ENCODE measurements around the gene ZNF629.
A peak's percentile ranks its signal among the peaks of the same experiment; 100 is the strongest.

Gene ZNF629

DNA sequence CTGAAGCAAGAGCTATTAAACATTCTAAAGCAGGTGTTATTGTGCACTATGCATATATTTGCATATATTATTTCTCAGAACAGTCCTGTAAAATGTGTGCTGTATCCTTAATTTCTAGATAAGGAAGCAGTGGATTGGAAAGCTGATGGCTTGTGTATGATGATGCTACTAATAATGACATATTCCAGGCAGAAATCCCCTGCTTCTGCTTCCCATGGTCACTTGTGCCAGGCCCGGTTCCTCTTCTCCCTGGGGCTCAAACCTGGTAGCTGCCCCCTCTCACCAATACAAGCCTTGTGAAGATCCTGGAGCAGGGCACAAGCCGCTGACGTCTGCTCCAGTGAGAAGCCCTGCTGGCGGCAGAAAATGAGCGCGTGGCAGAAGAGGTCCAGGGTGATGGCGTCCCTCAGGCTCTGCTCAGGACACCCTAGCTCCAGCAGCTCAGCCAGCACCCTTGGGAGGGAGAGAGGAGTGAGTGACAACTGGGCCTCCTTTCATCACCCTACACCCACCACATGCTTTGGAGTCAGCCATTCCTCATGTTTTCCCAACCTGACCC is 26.9 kb downstream of the ZNF629 start:
- no peak overlapping the region for H3K9ac ChIP-seq (ENCODE audit: low read length)

DNA sequence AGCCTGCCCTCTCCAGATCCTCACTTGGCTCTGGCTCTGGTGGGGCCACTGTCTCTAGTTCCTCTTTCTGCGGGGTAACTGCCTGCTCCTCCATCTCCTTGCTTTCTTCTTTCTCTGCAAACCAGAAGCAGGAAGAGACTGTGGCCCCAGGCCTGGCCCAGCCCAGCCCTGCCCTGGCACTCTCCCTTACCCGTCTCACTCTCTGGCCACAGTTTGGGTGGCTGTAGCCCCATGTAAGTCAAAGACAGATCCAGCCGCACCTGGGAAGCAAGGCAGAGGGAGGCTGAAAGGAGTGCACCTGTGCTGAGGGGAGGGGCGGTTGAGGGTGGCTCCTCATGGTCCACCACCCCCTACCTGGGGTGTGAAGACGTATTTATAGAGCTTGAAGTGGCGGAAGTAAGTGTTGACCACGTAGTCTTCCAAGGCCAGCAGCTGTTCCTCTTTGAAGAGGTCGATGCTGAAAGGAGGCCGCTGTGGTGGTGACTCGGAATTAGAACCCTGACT is 28.0 kb downstream of the ZNF629 start:
- Histone ChIP-seq H3F3A (ENCODE audit: insufficient read depth, low read length) (no peaks in the 10 kb centered on the region), H4K20me1 (ENCODE audit: insufficient read depth, low read length) (no peaks in the 10 kb centered on the region), H2AFZ (ENCODE audit: low read length) (no peak overlapping the region), H3K27ac (ENCODE audit: low read length) (no peak overlapping the region), H3K4me1 (ENCODE audit: low read length) (peaks cover 17% of the 10 kb centered on the region), H3K4me3 (ENCODE audit: low read length) (no peak overlapping the region), H3K4me2 (ENCODE audit: low read depth, low read length) (no peak overlapping the region), H3K79me2 (ENCODE audit: low read length) (peaks cover 19% of the 10 kb centered on the region), H3K27me3 (replicated peaks; ENCODE audit: insufficient read depth, low read length) (no peaks in the 10 kb centered on the region), H3K9me2 (replicated peaks; ENCODE audit: insufficient read depth, low read length) (no peaks in the 10 kb centered on the region), H3K9me3 (replicated peaks; ENCODE audit: insufficient read depth, low read length) (no peaks in the 10 kb centered on the region), H3K36me3 (replicated peaks; ENCODE audit: insufficient read depth, low read length) (peaks cover 1% of the 10 kb centered on the region; the same call in 1 of the 2 replicates), H3K9ac (ENCODE audit: low read length) (no peak overlapping the region)
- DNase-seq, result no peak
- TF ChIP-seq, protein P1, sequence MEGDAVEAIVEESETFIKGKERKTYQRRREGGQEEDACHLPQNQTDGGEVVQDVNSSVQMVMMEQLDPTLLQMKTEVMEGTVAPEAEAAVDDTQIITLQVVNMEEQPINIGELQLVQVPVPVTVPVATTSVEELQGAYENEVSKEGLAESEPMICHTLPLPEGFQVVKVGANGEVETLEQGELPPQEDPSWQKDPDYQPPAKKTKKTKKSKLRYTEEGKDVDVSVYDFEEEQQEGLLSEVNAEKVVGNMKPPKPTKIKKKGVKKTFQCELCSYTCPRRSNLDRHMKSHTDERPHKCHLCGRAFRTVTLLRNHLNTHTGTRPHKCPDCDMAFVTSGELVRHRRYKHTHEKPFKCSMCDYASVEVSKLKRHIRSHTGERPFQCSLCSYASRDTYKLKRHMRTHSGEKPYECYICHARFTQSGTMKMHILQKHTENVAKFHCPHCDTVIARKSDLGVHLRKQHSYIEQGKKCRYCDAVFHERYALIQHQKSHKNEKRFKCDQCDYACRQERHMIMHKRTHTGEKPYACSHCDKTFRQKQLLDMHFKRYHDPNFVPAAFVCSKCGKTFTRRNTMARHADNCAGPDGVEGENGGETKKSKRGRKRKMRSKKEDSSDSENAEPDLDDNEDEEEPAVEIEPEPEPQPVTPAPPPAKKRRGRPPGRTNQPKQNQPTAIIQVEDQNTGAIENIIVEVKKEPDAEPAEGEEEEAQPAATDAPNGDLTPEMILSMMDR (IDR thresholded peaks at IDR 0.05; ENCODE audit: low read length), result no peak
- no peak for TF ChIP-seq EZH2 (optimal IDR thresholded peaks at IDR 0.05; ENCODE audit: low read depth, low read length)
- TF ChIP-seq EZH2phosphoT487 (IDR thresholded peaks at IDR 0.05; ENCODE audit: low read length), result no peak

More for the DNA sequence above, 26.9 kb downstream of the ZNF629 start:
- Histone ChIP-seq H3K9me2 (replicated peaks; ENCODE audit: insufficient read depth, low read length) (no peaks in the 10 kb centered on the region), H2AFZ (ENCODE audit: low read length) (no peak overlapping the region), H3K27me3 (replicated peaks; ENCODE audit: insufficient read depth, low read length) (no peaks in the 10 kb centered on the region), H4K20me1 (ENCODE audit: insufficient read depth, low read length) (no peaks in the 10 kb centered on the region), H3K27ac (ENCODE audit: low read length) (no peak overlapping the region), H3K9me3 (replicated peaks; ENCODE audit: insufficient read depth, low read length) (no peaks in the 10 kb centered on the region), H3K36me3 (replicated peaks; ENCODE audit: insufficient read depth, low read length) (peaks cover 4% of the 10 kb centered on the region; the same call in 1 of the 2 replicates), H3K79me2 (ENCODE audit: low read length) (peaks cover 25% of the 10 kb centered on the region), H3F3A (ENCODE audit: insufficient read depth, low read length) (no peaks in the 10 kb centered on the region), H3K4me1 (ENCODE audit: low read length) (peaks cover 17% of the 10 kb centered on the region), H3K4me3 (ENCODE audit: low read length) (no peak overlapping the region), H3K4me2 (ENCODE audit: low read depth, low read length) (peak overlapping the region; percentile 72; the same call in 1 of the 2 replicates)
- TF ChIP-seq EZH2 (optimal IDR thresholded peaks at IDR 0.05; ENCODE audit: low read depth, low read length), result no peak
- TF ChIP-seq, protein P1 (IDR thresholded peaks at IDR 0.05; ENCODE audit: low read length), result no peak
- DNase-seq, result no peak

DNA sequence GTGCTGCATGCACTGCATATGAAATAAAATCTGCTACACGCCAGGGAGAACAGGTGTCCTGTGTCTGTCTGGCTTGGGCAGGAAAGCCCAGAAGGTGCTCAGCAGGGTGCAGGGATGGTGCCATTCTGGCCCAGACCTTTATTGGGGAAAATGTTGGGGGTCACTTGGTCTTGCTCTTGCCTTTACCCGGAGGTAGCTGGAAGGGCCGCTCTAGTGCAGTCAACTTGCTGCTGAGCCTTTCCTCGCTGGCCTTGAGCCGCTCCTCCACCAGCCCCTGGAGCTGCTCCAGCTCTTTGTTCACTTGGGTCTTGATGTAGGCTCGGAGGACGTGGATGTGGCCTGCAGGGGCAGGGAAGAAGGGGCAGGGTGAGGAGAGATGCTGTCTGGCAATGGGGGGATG is 29.7 kb downstream of the ZNF629 start:
- no peak overlapping the region for H3K27ac ChIP-seq (ENCODE audit: low read length)
- H3K4me1 ChIP-seq (ENCODE audit: low read length), result peaks cover 8% of the 10 kb centered on the region; the same call in 1 of the 2 replicates
- no peaks in the 10 kb centered on the region for H3K9me3 ChIP-seq (replicated peaks; ENCODE audit: insufficient read depth, low read length)
- H3F3A ChIP-seq (ENCODE audit: insufficient read depth, low read length), result no peaks in the 10 kb centered on the region
- H3K36me3 ChIP-seq (replicated peaks; ENCODE audit: insufficient read depth, low read length), result no peaks in the 10 kb centered on the region
- no peak overlapping the region for H3K9ac ChIP-seq (ENCODE audit: low read length)
- no peak for TF ChIP-seq EZH2 (optimal IDR thresholded peaks at IDR 0.05; ENCODE audit: low read depth, low read length)
- no peak for TF ChIP-seq EZH2phosphoT487 (IDR thresholded peaks at IDR 0.05; ENCODE audit: low read length)
- TF ChIP-seq, protein P1 (IDR thresholded peaks at IDR 0.05; ENCODE audit: low read length), result no peak
- H3K27me3 ChIP-seq (replicated peaks; ENCODE audit: insufficient read depth, low read length), result no peaks in the 10 kb centered on the region
- no peak overlapping the region for H2AFZ ChIP-seq (ENCODE audit: low read length)
- H3K9me2 ChIP-seq (replicated peaks; ENCODE audit: insufficient read depth, low read length), result no peaks in the 10 kb centered on the region
- H3K79me2 ChIP-seq (ENCODE audit: low read length), result peaks cover 2% of the 10 kb centered on the region
- no peak overlapping the region for H3K4me3 ChIP-seq (ENCODE audit: low read length)
- DNase-seq, result no peak
- H4K20me1 ChIP-seq (ENCODE audit: insufficient read depth, low read length), result no peaks in the 10 kb centered on the region
- H3K4me2 ChIP-seq (ENCODE audit: low read depth, low read length), result no peak overlapping the region
